HCT116 (cell line): ENCODE measurements around the gene TWIST2. TPM values are rescaled to one million over a fixed set of nuclear protein-coding genes. Genes with fewer than 3 reads are reported as not detected.

Experiments
- ATAC-seq: fragments of 200-7000 bp; cut with Tn5 transposase; 2 replicates; pipeline ENCODE4 v1.9.1; 2020; ENCODE audit warnings: mild to moderate bottlenecking, moderate library complexity
- BruUV-seq: library from RNA; stranded (reverse); fragments of 400-500 nt; replicated peaks from 2 replicates; lab custom pipeline; 2021; lab: Mats Ljungman, UMichigan
- CTCF ChIA-PET: fragments of 300-600 bp; sonication (Branson Sonifier 250); formaldehyde crosslinking; loops from one replicate; lab custom pipeline; 2021; ENCODE audit warnings: antibody characterized with exemption; lab: Charles Lee
- POLR2A ChIA-PET: fragments of 300-600, 350-600 bp; sonication (Branson Sonifier 250); formaldehyde crosslinking; loops from one replicate; lab custom pipeline; 2021; ENCODE audit warnings: antibody characterized with exemption; lab: Charles Lee
- RAD21 ChIA-PET, 2 experiments: fragments of 300-600 bp; sonication (Branson Sonifier 250); formaldehyde crosslinking; loops; one replicate each; lab custom pipeline; 2023; ENCODE audit warnings: low total read pairs in 2 of 2; ENCODE audit not compliant: uncharacterized antibody in 2 of 2, unreplicated experiment in 2 of 2, low non-redundant PET in 1 of 2; lab: Charles Lee
- DNase-seq: peaks from one replicate; pipeline ENCODE4 v3.0.0-alpha.2; 2010; ENCODE audit warnings: low read depth, low spot score
- H2AFZ ChIP-seq: fragments of 200-600 bp; shearing (Covaris generic), sonication (generic); 2 replicates; pipeline ENCODE4 v1.6.1; 2017; ENCODE audit warnings: low read depth, mixed run types, mixed read lengths, antibody characterized with exemption, low read length; ENCODE audit not compliant: poor library complexity, severe bottlenecking
- H3K27ac ChIP-seq: 2 replicates; pipeline ENCODE4 v1.5.1; 2012; ENCODE audit warnings: low read depth, low read length
- H3K27me3 ChIP-seq: fragments of 200-600 bp; sonication (generic); 2 replicates; pipeline ENCODE4 v1.6.1; 2016; ENCODE audit warnings: mixed run types, low read length, mixed read lengths; ENCODE audit not compliant: insufficient read depth
- H3K36me3 ChIP-seq, 2 experiments: fragments of 200-500 bp in 1 of 2; fragments of 200-600 bp in 1 of 2; sonication (Bioruptor generic) in 1 of 2; sonication (generic) in 1 of 2; 2 replicates each; pipeline versions ENCODE4 v1.5.1 to v1.6.1; 2014 to 2016; ENCODE audit warnings: low read length in 2 of 2, inconsistent platforms in 1 of 2, mixed read lengths in 1 of 2, mixed run types in 1 of 2; ENCODE audit not compliant: insufficient read depth in 2 of 2, control insufficient read depth in 1 of 2
- H3K4me1 ChIP-seq, 2 experiments: fragments of 200-600 bp in 1 of 2; sonication (generic) in 1 of 2; 2 replicates each; pipeline versions ENCODE4 v1.5.1 to v1.6.1; 2012 to 2017; ENCODE audit warnings: low read length in 2 of 2, inconsistent platforms in 1 of 2, mild to moderate bottlenecking in 1 of 2, mixed read lengths in 1 of 2, mixed run types in 1 of 2, moderate library complexity in 1 of 2; ENCODE audit not compliant: insufficient read depth in 2 of 2, control insufficient read depth in 1 of 2
- H3K4me2 ChIP-seq: fragments of 200-600 bp; sonication (generic); 2 replicates; pipeline ENCODE4 v1.6.1; 2017; ENCODE audit warnings: mixed run types, low read length, mixed read lengths
- H3K4me3 ChIP-seq, 2 experiments: fragments of 200-600 bp in 1 of 2; sonication (generic) in 1 of 2; replicated peaks in 1 of 2; 2 replicates each; pipeline ENCODE4 v1.5.1; 2011 to 2016; ENCODE audit warnings: low read length in 2 of 2, control low read depth in 1 of 2, low read depth in 1 of 2, mild to moderate bottlenecking in 1 of 2, mixed read lengths in 1 of 2, mixed run types in 1 of 2
- H3K79me2 ChIP-seq: fragments of 200-600 bp; sonication (generic); 2 replicates; pipeline ENCODE4 v1.6.1; 2017; ENCODE audit warnings: mild to moderate bottlenecking, mixed run types, low read length, moderate library complexity, mixed read lengths; ENCODE audit not compliant: insufficient read depth
- H3K9ac ChIP-seq: fragments of 200-600 bp; sonication (generic); 2 replicates; pipeline ENCODE4 v1.6.1; 2016; ENCODE audit warnings: low read length, mixed read lengths
- H3K9me2 ChIP-seq: fragments of 200-600 bp; sonication (generic), shearing (Covaris generic); 2 replicates; pipeline ENCODE4 v1.6.1; 2017; ENCODE audit warnings: mixed run types, mild to moderate bottlenecking, moderate library complexity; ENCODE audit not compliant: insufficient read depth
- H3K9me3 ChIP-seq, 2 experiments: fragments of 200-500 bp in 1 of 2; fragments of 200-600 bp in 1 of 2; sonication (Bioruptor generic) in 1 of 2; sonication (generic) in 1 of 2; 2 replicates each; pipeline ENCODE4 v1.6.1; 2014 to 2017; ENCODE audit warnings: low read length in 2 of 2, mixed read lengths in 2 of 2, inconsistent platforms in 1 of 2, low read depth in 1 of 2, mild to moderate bottlenecking in 1 of 2, mixed run types in 1 of 2, moderate library complexity in 1 of 2; ENCODE audit not compliant: control insufficient read depth in 1 of 2, insufficient read depth in 1 of 2
- H4K20me1 ChIP-seq: fragments of 200-600 bp; sonication (generic), shearing (Covaris generic); 2 replicates; pipeline ENCODE4 v1.6.1; 2017; ENCODE audit warnings: mixed run types, mild to moderate bottlenecking, moderate library complexity; ENCODE audit not compliant: insufficient read depth
- ATF3 ChIP-seq: IDR thresholded peaks from 2 replicates; pipeline ENCODE4 v1.6.1; 2012
- CBX3 ChIP-seq: IDR thresholded peaks from 2 replicates; pipeline ENCODE4 v1.6.1; 2012; ENCODE audit warnings: low read depth
- CTCF ChIP-seq, 3 experiments: fragments of 200-600 bp in 1 of 3; sonication (generic) in 1 of 3; IDR thresholded peaks in 2 of 3; conservative IDR thresholded peaks in 1 of 3; 2 replicates each; pipeline ENCODE4 v1.5.1; 2012 to 2017; ENCODE audit warnings: low read depth in 2 of 3, low read length in 2 of 3, antibody characterized with exemption in 1 of 3, borderline replicate concordance in 1 of 3, control low read depth in 1 of 3, mild to moderate bottlenecking in 1 of 3, mixed read lengths in 1 of 3, mixed run types in 1 of 3, moderate library complexity in 1 of 3; ENCODE audit not compliant: insufficient read depth in 1 of 3
- EZH2phosphoT487 ChIP-seq: fragments of 200-600 bp; IDR thresholded peaks from 2 replicates; pipeline ENCODE4 v1.6.1; 2018; ENCODE audit warnings: antibody characterized with exemption, borderline replicate concordance
- FOSL1 ChIP-seq: IDR thresholded peaks from 2 replicates; pipeline ENCODE4 v1.6.1; 2012; ENCODE audit warnings: low read depth
- JUND ChIP-seq: IDR thresholded peaks from 2 replicates; pipeline ENCODE4 v1.6.1; 2012
- MAX ChIP-seq: IDR thresholded peaks from 2 replicates; pipeline ENCODE4 v1.6.1; 2012
- POLR2AphosphoS5 ChIP-seq: IDR thresholded peaks from 2 replicates; pipeline ENCODE4 v1.6.1; 2011; ENCODE audit warnings: mild to moderate bottlenecking, low read depth, low read length, moderate library complexity
- RAD21 ChIP-seq: IDR thresholded peaks from 2 replicates; pipeline ENCODE4 v1.6.1; 2012; ENCODE audit warnings: low read depth, mild to moderate bottlenecking
- REST ChIP-seq: IDR thresholded peaks from 2 replicates; pipeline ENCODE4 v1.6.1; 2012; ENCODE audit warnings: low read depth
- SRF ChIP-seq: IDR thresholded peaks from 2 replicates; pipeline ENCODE4 v1.6.1; 2012; ENCODE audit warnings: low read depth
- TCF7L2 ChIP-seq: IDR thresholded peaks from 2 replicates; pipeline ENCODE4 v1.7.0; 2011; ENCODE audit warnings: borderline replicate concordance, inconsistent platforms; ENCODE audit not compliant: insufficient read depth, insufficient read length; ENCODE audit errors: extremely low read depth
- ZBTB33 ChIP-seq: IDR thresholded peaks from 2 replicates; pipeline ENCODE4 v1.6.1; 2011; ENCODE audit warnings: mild to moderate bottlenecking, low read length, moderate library complexity; ENCODE audit not compliant: insufficient replicate concordance; ENCODE audit errors: extremely low read depth
- intact Hi-C: fragments of 100-400 bp; cut with micrococcal nuclease; formaldehyde crosslinking; loops from 2 replicates; pipeline ENCODE4 v1.10.0; 2022
- total RNA-seq: library from RNA; stranded (reverse); gene quantifications from one replicate; pipeline ENCODE4 v1.2.1, GENCODE V29; 2021; ENCODE audit not compliant: unreplicated experiment

Gene TWIST2
- total RNA-seq, 1 experiment from 2014 or later = not detected

- CTCF ChIA-PET = no interaction called here
- Histone ChIP-seq H3K4me3 (no peak overlapping the region; a peak in 1 of 4 replicates), H4K20me1 (no peaks in the 10 kb centered on the region), H3K9ac (0 out of 2 replicates have a peak overlapping the region, but pooled peaks have one; percentile 45), H3K79me2 (no peaks in the 10 kb centered on the region)
- BruUV-seq = no TSS peak
- RAD21 ChIA-PET = no interaction called here
- TF ChIP-seq RAD21 = no peak
- no peak for TF ChIP-seq JUND
- no peak for TF ChIP-seq ZBTB33
- no peak for TF ChIP-seq TCF7L2
- no peak for TF ChIP-seq EZH2phosphoT487
- no peak for TF ChIP-seq REST
- no peak for TF ChIP-seq POLR2AphosphoS5
- TF ChIP-seq MAX = no peak
- TF ChIP-seq ATF3 = no peak
- TF ChIP-seq CTCF (IDR thresholded peaks at IDR 0.05 in 2 of 3, conservative IDR thresholded peaks at IDR 0.05 in 1 of 3; ENCODE audit: borderline replicate concordance in 1 of 3, insufficient read depth in 1 of 3, low read depth in 2 of 3, low read length in 2 of 3) = no peak
- TF ChIP-seq SRF = no peak
- no peak for TF ChIP-seq CBX3
- no peak for TF ChIP-seq FOSL1
- TF ChIP-seq, all 23 proteins: peak for 0
- Histone ChIP-seq H3K27me3 (peaks cover 5% of the 10 kb centered on the region; the same call in 1 of the 2 replicates), H3K9me3 (no peaks in the 10 kb centered on the region), H3K4me1 (peaks cover 19 to 25% of the 10 kb centered on the region in 2 experiments), H3K27ac (no peak overlapping the region; the same call in 1 of the 2 replicates), H3K36me3 (no peaks in the 10 kb centered on the region), H2AFZ (no peak overlapping the region), H3K9me2 (no peaks in the 10 kb centered on the region), H3K4me2 (peak overlapping the region; percentile 83)
- DNase-seq = no peak
- ATAC-seq = no peak
- POLR2A ChIA-PET = no interaction called here
- intact Hi-C loops = no loop called here
Measured at GRCh38 chr2:238865015-238865719, 17.3 kb downstream of the TWIST2 start.
